ENCODE results near the gene TOR2A.

Gene TOR2A

GRCh38 chr9:127741831-127742434 lies 6.8 kb upstream of the TOR2A start:
- no peak for DNase-seq

GRCh38 chr9:127739614-127740330 lies 4.7 kb upstream of the TOR2A start:
- no peak for DNase-seq

- no peak for DNase-seq
Observed at GRCh38 chr9:127738666-127739065, 3.6 kb upstream of the TOR2A start.

GRCh38 chr9:127735530-127736185 lies 564 bp upstream of the TOR2A start:
- DNase-seq, result no peak

- no peak for DNase-seq
Observed at GRCh38 chr9:127734247-127734746, 797 bp downstream of the TOR2A start.

GRCh38 chr9:127733614-127734013 lies 1.5 kb downstream of the TOR2A start:
- DNase-seq, result no peak

- DNase-seq, result no peak
Observed at GRCh38 chr9:127732444-127732843, 2.6 kb downstream of the TOR2A start.

GRCh38 chr9:127731938-127732337 lies 3.2 kb downstream of the TOR2A start:
- DNase-seq, result no peak

GRCh38 chr9:127730799-127731410 lies 4.2 kb downstream of the TOR2A start:
- no peak for DNase-seq

- no peak for DNase-seq
Observed at GRCh38 chr9:127730262-127730661, 4.8 kb downstream of the TOR2A start.

- no peak for DNase-seq
Observed at GRCh38 chr9:127729522-127730256, 5.4 kb downstream of the TOR2A start.

- DNase-seq, result no peak
Observed at GRCh38 chr9:127728808-127729207, 6.3 kb downstream of the TOR2A start.

- DNase-seq, result no peak
Observed at GRCh38 chr9:127726871-127727270, 8.2 kb downstream of the TOR2A start.

GRCh38 chr9:127724012-127724411 lies 11.1 kb downstream of the TOR2A start:
- DNase-seq, result no peak

GRCh38 chr9:127723444-127723843 lies 11.7 kb downstream of the TOR2A start:
- DNase-seq, result no peak

GRCh38 chr9:127723013-127723412 lies 12.1 kb downstream of the TOR2A start:
- DNase-seq, result no peak

GRCh38 chr9:127722055-127722745 lies 12.9 kb downstream of the TOR2A start:
- DNase-seq, result no peak

- no peak for DNase-seq
Observed at GRCh38 chr9:127721391-127721821, 13.7 kb downstream of the TOR2A start.

- no peak for DNase-seq
Observed at GRCh38 chr9:127720865-127721227, 14.2 kb downstream of the TOR2A start.

GRCh38 chr9:127720031-127720864 lies 14.8 kb downstream of the TOR2A start:
- DNase-seq, result no peak

- DNase-seq, result no peak
Observed at GRCh38 chr9:127717766-127718165, 17.3 kb downstream of the TOR2A start.

Measured in activated CD4-positive, alpha-beta T cell treated with anti-CD3 and anti-CD28 coated beads, Interleukin-2, amount 50 U/mL, for 4 hours (primary cell).